Stimulated activated CD8-positive, alpha-beta memory T cell treated with anti-CD3 and anti-CD28 coated beads, Interleukin-7, amount 100 ng/mL, for 48 hours (primary cell): Measurements from ENCODE around the gene HMGCL.
"Not testable (repeated sequence)": the region's sequence is repeated elsewhere in the genome, so short reads cannot be mapped to it uniquely, and the experiment has no call there.

Experiments used
- DNase-seq, 2 donors: peaks; one replicate each; pipeline ENCODE4 v3.0.0-alpha.2; 2020; ENCODE audit warnings: low read depth in 1 of 2; ENCODE audit errors: extremely low read depth in 1 of 2

HMGCL gene

DNA sequence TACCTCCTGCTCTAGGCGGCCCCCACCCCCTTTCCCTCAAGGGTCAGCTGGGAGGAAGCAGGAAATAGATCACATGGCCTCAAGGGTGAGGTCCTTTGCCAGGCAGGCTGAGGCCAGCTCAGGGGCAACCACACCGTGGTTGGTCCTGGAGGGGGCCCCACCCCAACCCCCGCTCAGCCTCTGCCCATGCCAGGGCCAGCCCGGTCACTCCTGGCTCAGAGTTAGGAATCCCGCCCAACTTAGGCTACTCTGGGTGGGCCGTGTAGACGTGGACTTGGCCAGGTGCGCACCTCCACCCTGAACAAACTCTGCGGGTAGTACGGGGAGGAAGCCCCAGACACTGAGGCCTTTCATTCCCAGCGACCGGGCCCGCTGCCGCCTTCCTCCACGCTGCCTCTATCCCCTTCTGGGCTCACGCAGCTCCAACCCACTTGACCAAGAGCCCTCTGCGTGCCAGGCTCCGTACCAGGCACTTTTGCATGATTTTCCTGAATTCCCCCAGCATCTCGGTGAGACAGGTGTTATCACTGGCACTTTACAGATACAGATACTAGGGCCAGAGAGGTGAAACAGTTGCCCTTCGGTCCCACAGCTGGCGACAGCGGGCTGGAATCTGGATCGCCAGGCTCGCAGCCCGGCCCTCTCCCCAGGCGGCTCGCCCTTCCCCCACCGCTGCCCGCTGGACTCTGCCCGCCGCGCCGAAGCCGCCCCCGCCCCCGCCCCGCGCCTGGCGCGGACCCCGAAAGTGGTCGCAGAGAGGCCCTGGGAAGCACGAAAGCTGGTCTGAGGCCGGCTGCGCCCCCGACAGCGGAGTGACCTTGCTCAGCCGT is 25.4 kb downstream of the HMGCL start:
- peak in 1 of 2 donors; percentile 29 for DNase-seq

DNA sequence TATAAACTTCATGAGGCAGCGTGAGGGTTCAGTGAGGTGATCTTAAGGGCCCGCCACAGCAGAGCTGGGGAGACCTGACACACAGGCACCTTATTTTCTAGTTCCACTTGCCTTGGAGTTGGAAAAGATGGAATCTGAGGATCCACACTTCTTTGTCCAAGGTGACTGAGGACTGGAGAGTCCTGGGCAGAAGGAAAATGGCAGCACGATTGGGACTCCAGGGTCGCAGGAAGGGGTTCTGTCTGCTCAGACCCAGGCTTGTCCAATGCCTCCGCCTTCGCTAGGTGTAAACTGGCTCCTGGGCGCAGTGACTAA is 26.0 kb downstream of the HMGCL start:
- DNase-seq: no peak

DNA sequence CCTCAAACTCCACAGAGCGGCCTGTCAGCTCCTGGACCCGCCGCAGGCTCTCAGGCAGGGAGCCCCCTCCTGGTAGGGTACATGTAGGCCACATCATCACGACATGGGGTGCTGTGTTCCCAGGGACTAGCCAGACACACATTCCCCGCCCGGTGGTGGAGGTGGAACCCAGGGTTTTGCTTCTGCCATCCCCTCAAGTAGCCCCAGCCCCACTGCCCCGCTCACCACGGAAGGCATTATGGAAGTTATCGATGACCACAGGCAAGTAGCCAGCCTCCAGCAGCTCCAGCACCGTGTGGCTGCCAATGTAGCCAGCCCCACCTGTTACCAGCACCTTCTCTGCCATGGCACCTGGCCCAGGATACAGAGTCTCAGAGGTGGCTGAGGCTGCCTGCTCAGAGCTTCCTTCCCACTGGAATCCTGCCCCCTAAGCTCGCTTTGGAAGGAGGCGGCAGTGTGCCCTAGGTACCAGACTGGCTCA is 26.5 kb downstream of the HMGCL start:
- no peak for DNase-seq

DNA sequence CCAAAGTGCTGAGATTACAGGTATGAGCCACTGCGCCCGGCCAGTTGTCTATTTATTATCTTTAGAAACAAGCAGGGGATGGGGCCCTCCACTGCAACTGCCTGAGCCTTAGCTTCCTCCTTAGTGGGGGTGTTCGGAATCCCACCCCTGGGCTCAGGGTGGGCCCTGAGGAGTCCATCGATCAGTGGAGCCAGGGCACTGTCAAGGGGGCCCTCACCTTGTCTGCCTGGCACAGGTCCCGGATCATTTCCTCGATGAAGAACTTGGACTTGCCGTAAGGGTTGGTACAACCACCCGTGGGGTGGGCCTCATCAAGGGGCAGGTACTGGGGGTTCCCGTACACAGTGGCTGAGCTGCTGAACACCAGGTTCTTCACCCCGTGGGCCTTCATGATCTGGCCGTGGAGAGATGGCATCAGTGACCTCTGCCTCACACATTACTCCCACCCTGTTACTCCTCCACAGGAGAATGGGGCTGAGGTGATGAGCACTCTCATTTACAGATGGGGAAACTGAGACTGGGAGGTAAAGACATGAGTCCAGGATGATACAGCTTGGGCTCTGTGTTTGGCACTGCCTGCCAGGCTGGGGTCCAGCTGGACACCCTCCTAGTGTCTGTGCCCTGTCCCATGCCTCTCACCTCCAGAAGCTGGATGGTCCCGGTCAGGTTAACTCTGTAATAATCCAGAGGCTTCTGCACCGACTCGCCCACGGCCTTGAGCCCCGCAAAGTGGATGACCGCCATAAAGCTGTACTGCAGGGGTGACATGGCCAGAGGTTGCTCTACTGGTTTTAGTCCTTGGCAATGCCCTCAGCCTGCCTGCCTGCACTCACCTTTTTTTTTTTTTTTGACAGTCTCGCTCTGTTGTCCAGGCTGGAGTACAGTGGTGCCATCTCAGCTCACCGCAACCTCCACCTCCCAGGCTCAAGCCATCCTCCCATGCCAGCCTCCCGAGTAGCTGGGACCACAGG is 27.5 kb downstream of the HMGCL start:
- DNase-seq: no peak

DNA sequence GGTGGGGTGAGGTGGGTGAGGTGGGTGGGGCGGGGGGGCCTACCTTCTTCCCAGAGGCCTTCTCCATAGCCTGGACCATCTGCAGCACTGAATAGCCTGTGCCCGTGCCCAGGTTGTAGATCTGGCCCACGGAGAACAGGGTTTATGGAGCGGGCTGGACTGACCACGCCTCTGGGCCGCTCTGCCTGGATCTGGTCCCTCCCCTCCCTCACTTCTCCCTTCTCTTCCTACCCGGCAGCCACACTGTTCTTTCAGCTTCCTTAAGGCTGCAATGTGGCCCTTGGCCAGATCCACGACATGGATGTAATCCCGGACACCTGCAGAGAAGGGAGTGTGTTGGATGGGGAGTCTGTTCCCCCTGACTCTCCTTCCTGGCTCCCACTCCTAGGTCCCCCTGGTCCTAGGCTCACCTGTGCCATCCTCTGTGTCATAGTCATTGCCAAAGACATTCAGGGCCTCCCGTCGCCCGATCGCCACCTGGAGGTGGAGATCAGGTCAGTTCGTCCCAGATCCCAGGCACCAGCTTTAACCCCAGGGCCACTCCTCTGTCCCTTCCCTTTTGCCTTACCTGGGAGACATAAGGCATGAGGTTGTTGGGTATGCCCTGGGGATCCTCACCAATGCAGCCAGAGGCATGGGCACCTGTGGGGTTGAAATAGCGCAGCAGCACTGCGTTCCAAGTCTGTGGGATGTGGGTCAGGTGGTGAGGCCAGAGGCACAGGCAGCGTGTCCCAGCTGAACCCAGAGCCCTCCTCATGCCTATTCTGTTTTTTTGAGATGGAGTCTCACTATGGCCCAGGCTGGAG is 28.6 kb downstream of the HMGCL start:
- no peak for DNase-seq

DNA sequence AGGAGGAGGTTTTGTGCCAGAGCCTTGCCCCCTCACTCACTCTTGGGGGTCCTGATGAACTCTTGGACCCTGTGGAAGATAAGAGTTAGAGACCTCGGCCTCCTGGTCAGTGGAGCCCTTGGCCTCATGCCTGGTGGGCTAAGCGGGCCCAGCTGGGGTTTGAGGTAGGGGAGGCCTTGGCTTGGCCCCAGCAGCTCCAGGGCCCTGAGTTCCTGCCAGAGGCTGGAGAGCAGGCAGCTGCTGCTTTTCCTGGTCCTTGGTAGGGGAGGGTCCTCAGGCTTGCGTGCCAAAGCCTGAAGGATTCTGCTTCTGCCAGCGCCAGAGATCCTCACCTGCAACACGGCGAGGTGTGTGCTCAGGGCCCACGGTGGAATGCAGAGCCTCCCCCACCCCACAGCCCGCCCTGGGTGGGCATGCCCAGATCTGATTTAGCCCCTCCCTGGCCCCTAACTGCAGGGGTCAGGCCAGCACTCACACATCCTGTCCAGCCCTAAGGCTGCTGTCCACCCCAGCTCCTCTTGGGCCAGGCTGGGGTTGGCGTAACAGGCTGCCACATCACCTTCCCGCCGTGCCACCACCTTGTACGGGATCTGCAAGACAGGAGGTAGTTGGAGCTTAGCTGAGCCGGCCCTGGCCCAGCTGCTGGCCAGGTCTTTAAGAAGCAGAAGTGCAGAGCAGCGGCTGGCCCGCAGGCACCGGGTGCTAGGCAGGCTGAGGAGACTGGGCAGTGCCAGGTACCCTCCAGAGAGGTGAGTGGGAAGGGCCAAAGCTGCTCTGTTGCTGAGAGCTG is 29.4 kb downstream of the HMGCL start:
- no peak for DNase-seq

DNA sequence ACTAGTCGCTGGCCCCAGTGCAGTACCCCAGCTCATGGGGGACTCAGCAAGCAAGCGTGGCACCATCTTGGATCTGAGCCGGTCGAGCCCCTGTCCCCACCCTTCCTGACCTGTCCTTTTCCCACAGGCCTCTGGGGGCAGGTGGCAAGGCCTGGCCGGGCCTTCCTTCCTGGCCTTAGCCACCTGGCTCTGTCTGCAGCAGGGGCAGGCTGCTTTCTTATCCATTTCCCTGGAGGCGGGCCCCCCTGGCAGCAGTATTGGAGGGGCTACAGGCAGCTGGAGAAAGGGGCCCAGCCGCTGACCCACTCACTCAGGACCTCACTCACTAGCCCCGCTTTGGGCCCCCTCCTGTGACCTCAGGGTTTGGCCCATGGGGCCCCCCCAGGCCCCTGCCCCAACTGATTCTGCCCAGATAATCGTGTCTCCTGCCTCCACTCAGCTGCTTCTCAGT is 30.5 kb downstream of the HMGCL start:
- DNase-seq: not testable (repeated sequence)

DNA sequence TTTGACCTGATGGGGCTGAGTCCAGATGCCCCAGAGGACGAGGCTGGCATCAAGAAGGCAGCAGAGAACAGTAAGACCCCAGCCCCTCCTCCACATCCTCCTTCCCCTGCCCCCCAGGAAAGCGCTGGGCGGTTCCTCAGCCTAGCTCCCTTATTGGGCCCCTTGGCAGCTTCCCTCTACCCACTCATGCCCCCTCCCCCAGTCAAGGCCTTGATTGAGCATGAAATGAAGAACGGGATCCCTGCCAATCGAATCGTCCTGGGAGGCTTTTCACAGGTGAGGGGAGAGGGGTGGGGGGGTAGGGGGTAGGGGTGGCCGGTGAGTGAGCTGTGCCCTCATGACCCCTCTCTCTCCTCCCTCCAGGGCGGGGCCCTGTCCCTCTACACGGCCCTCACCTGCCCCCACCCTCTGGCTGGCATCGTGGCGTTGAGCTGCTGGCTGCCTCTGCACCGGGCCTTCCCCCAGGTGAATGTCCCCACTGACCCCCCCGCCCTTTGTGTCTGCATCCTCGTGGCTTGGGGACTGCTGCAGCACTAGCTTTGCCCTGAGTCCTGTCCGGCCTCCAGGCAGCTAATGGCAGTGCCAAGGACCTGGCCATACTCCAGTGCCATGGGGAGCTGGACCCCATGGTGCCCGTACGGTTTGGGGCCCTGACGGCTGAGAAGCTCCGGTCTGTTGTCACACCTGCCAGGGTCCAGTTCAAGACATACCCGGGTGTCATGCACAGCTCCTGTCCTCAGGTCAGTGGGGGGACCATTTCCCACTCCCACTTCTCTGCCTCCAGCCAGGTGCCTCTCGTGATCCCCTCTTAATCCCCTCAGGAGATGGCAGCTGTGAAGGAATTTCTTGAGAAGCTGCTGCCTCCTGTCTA is 31.1 kb downstream of the HMGCL start:
- DNase-seq: no peak

DNA sequence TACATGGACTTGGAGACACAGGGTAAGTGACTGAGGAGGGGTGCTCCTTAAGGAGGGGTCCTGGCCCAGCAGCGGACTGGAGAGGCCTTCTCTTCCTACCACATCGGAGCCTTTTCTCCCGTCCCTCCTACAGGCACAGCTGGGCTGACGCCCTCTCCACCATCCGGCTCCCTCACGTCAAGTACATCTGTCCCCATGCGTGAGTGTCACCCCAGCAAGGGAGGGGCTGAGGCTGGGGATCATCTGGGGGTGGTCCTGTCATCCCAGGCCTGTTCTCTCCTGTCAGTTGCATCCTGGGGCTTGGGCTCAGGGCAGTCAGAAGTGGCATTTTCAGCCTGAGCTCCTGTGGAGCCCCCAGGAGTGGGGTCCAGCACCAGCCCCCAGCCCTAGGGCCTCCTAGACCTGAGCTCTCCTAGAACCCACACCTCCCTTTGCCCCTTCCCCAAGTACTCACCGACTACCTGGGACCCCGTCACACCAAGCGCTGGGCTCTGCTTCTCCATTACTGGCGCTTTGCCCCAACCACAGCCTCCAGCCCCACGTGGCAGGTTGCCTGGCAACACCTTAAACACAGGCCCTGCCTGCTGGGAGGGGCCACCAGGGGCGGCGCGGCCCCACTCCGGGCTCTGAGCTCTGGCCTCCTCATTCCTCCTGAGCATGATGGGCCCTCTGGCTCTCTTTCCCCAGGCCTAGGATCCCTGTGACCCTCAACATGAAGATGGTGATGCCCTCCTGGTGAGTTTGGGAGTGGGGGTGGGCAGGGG is 32.0 kb downstream of the HMGCL start:
- no peak for DNase-seq

DNA sequence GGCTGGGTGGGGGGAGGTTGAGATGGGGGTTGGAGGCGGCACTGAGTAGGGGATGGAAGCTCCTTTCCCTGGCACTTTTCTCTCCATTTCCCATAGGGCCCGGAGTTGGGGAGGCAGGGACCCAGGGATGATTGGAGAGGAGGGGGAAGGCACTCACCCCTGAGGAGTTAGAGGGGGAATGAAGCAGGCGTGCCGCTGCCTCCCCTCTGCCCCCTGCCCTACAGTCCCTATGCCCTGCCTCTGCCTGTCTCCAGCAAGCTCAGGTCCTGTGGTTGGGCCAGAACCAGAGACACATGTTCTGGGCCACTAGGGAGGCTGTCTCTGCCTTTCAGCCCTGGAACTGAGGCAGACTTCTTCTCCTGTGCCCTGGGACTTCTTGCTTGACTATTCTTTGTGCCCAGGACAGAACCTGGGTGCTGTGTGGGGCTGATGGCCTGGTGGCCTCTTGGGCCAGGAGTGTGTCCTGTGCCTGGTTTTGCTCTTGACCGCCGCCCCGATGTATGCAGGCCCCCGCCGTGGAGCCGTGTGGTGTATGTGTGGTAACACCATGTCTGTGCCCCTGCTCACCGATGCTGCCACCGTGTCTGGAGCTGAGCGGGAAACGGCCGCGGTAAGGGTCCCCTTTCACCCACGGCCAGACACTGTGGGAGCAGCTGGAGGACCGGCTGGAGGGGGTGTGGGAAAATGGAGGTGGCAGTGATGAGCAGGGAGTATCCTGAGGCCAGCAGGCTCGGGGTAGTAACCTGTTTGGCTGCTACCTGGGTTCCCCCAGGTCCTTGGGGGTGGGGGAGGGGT is 32.9 kb downstream of the HMGCL start:
- no peak for DNase-seq

DNA sequence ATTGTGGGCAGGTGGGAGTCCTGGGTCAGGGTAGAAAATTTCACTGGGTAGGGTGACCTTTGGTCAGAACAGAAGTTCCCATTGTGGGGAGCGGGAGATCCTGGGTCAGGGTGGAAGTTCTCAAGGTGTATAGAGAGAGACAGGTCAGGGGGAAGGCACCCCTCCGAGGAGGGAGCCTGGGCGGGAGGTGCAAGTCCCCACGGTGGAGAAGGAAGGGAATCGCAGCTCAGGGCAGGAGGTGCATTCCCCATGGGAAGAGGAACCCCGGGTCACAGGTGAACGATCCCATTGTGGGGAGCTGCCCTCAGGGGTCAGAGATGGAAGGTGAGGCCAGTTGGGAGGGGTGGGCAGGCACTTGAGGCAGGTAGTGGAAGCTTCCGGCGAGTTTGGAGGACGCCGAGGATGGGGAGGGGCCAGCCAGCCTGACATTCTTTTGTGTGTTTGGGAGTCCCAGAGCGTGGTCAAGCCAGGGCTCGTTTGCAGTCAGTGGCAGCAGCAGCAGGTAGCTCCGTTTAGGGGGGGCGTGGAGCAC is 33.6 kb downstream of the HMGCL start:
- DNase-seq: no peak

DNA sequence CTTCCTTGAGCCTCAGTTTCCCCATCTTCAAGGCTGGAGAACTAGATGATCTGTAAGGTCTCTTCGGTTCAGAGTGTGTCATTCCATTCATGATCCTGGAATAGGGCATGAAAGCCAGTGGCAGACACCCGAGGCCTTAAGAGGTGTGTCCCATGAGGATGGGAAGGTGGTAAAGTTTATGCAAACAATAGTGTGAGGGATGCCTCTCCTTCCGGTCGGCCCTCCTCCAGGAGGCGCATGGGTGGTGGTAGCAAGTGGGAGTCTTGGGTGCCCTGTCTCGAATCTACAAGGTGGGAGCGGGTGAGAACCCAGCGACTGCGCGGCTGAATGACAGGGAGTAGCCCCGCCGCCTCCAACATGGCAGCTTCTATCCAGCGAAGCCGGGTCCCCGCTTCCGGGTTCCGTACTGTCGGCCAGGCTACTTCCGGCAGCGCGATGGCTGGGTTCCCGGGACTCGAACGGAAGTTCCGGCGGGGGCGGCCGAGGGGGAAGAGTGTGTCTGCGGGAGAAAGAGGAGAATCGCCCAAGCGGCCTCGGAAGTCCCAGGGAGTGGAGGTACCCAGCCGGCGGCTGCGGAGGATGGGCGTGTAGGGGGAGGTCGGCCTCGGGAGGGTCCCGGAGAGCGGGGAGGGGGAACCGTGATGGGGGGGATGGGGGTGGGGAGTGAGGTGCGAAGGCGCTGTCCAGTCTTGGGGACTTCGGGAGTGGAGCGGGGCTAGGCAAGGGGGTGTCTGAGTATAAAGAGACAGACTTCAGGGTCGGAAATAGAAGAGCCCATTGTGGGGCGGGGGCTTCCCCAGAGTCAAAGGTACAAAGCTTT is 34.3 kb downstream of the HMGCL start, which contains the start of gene LYPLA2:
Gene LYPLA2 (plus strand): TSS at position 450 of the 820 bp plus-strand sequence. CDS start 1,538 bp downstream, outside the sequence.
- peak; percentile 77 to 89 for DNase-seq

DNA sequence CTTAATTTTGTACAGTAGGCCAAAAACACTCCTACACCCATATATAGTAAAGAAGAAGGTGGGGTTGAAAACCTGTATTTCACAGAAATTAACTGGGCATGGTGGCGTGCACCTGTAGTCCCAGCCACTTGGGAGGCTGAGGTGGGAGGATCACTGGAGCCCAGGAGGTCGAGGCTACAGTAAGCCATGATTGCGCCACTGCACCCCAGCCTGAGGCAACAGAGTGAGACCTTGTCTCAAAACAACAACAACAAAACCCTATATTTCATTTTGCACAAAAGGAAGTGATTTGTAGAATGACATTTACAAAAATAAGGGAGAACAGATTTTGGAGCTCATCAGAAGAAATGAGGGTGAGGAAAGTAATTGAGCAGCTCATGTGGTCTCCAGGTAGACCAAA is 36.5 kb downstream of the HMGCL start:
- no peak for DNase-seq

DNA sequence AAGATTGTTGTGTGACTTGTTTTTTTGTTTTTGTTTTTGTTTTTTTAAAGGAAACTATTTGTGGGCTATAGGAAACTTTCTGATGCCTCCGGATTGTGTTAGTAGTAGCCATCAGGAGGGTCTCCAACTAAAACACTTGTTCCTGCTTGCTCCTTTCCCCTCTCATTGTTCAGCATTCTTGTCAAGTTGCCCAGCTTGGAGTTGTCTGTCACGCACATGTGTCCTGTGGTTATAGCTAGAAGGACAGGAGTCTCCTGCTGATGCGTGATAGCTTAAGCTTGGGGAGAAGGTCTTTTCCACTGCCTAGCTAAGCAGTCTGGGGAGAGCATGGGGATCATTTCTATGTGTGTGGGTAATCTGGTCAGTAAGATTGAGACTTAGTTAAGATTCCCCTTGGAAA is 37.5 kb downstream of the HMGCL start:
- DNase-seq: no peak

DNA sequence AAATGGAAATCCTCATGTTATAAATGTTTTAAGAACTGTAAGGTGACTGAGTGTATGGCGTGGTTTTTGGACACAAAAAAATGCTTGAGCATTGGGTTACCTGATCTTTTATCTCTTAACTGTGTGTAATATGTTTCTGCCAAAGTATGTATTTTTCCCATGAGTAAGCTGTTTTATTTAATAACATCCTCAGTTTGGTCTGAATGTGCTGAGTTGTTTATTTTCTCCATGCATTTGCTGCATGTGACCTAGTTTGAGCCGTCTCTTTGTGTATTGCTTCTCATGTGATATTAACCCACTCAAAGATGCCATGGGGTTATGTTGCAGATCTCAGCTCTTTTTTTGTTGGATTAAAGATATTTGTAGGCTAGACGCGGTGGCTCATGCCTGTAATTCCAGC is 40.4 kb downstream of the HMGCL start:
- DNase-seq: no peak

DNA sequence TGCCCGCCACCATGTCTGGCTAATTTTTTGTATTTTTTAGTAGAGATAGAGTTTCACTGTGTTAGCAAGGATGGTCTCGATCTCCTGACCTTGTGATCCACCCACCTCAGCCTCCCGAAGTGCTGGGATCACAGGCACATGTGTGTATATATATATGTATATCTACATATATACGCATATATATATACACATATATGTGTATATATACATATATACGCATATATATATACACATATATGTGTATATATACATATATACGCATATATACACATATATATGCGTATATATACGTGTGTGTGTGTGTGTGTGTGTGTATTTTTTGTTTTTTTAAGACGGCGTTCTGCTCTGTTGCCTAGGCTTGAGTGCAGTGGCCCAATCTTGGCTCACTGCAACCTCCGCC is 42.1 kb downstream of the HMGCL start:
- DNase-seq: not testable (repeated sequence)
